Stimulated activated CD8-positive, alpha-beta memory T cell treated with anti-CD3 and anti-CD28 coated beads, Interleukin-12 subunit alpha, Interleukin-12 subunit beta, amount 100 ng/mL, for 1 hour (primary cell): ENCODE data around the gene CCT5.
"Not testable (repeated sequence)": the region's sequence is repeated elsewhere in the genome, so short reads cannot be mapped to it uniquely, and the experiment has no call there.

ENCODE experiments used
- DNase-seq: peaks from one replicate; pipeline ENCODE4 v3.0.0-alpha.2; 2020; ENCODE audit warnings: low read depth

CCT5 gene

GRCh38 chr5:10246761-10247160, 3.3 kb upstream of the CCT5 start:
- DNase-seq: no peak

- DNase-seq: not testable (repeated sequence)
These were observed 2.9 kb upstream of the CCT5 start for GRCh38 chr5:10247217-10247616.

- DNase-seq: no peak
These were observed 1.5 kb upstream of the CCT5 start for GRCh38 chr5:10248378-10249260.

- DNase-seq: no peak
These were observed 761 bp downstream of the CCT5 start for GRCh38 chr5:10250806-10251276.

- DNase-seq: no peak
These were observed 1.3 kb downstream of the CCT5 start for GRCh38 chr5:10251405-10251804.

- no peak for DNase-seq
These were observed 3.3 kb downstream of the CCT5 start for GRCh38 chr5:10253390-10253789.

- no peak for DNase-seq
These were observed 4.6 kb downstream of the CCT5 start for GRCh38 chr5:10254686-10255085.

GRCh38 chr5:10257870-10258269, 7.8 kb downstream of the CCT5 start:
- no peak for DNase-seq

- DNase-seq: no peak
These were observed 9.8 kb downstream of the CCT5 start for GRCh38 chr5:10259899-10260298.

- no peak for DNase-seq
These were observed 11.0 kb downstream of the CCT5 start for GRCh38 chr5:10261065-10261464.

GRCh38 chr5:10262121-10262774, 12.2 kb downstream of the CCT5 start:
- DNase-seq: no peak

GRCh38 chr5:10262995-10263394, 12.9 kb downstream of the CCT5 start:
- DNase-seq: no peak

- DNase-seq: no peak
These were observed 14.5 kb downstream of the CCT5 start for GRCh38 chr5:10264604-10265003.

GRCh38 chr5:10265245-10266109, 15.4 kb downstream of the CCT5 start:
- no peak for DNase-seq

- DNase-seq: no peak
These were observed 16.1 kb downstream of the CCT5 start for GRCh38 chr5:10266137-10266536.

GRCh38 chr5:10266839-10267238, 16.8 kb downstream of the CCT5 start:
- no peak for DNase-seq

GRCh38 chr5:10268100-10268499, 18.0 kb downstream of the CCT5 start:
- DNase-seq: no peak

- DNase-seq: no peak
These were observed 22.2 kb downstream of the CCT5 start for GRCh38 chr5:10272053-10272874.

GRCh38 chr5:10272875-10273209, 22.8 kb downstream of the CCT5 start:
- DNase-seq: not testable (repeated sequence)

- no peak for DNase-seq
These were observed 25.4 kb downstream of the CCT5 start for GRCh38 chr5:10275460-10275859.

GRCh38 chr5:10275991-10276390, 25.9 kb downstream of the CCT5 start:
- no peak for DNase-seq

GRCh38 chr5:10276691-10277090, 26.6 kb downstream of the CCT5 start:
- DNase-seq: no peak
